ENCODE measurements around the gene PAMR1.
"Not testable (repeated sequence)": the region's sequence is repeated elsewhere in the genome, so short reads cannot be mapped to it uniquely, and the experiment has no call there.

The PAMR1 gene

DNA sequence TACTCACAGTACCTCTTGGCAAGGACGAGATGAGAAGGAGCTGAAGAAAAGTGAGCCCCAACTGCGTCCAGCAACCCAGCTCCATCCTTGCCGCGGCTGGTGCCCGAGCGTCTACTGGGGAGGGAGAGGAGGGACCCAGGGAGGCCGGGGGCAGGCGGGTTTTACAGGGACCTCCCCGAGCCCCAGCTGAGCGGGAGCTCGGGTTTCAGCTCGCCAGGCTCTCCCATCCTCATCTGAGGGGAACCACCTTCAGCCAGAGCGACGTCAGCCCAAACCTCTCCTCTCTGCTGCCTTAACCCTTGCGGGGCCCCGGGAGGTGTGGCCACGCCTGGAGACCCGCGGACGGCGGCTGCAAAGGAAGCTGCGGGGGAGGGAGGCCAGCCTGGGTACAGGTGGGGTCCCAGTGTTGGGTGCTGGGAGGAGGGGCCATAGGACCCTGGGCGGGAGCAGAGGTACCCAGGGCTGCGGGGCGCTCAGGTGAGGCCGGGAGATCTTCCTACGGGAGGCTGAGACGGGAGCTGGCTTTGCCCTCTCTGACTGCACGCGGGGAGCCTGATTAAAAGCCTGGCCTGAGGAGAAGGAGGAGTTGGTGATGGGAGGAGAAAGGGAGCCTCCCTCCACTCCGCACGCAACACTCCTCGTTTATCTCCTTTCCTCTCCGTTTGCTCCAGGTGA, at the start of gene PAMR1:
PAMR1 (minus strand) TSS at position 116 of the 675 bp plus-strand sequence; CDS start at position 85, 31 bp downstream.
- no peak for DNase-seq (ENCODE audit: low read depth in 2 of 3, low spot score in 2 of 3)

DNA sequence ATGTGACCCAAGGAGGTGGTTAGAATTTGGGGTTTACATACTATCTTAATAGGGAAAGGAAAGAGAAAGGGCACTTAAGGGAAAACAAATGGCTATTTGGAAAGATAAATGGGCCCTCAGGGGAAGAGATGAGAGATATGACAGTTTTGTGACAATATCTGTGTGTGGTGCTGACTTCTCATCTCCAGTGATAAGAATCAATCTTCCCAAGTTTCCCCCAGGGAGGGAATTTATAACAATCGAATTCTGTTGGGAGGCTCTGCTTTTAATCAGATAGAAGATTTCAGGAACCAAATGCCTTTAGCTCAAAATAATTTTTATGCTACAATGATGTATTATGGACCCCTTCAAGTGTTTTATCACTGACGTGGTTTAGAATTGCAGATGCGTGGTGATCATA, 46.3 kb upstream of the PAMR1 start:
- DNase-seq (ENCODE audit: low read depth in 2 of 3, low spot score in 2 of 3): no peak

DNA sequence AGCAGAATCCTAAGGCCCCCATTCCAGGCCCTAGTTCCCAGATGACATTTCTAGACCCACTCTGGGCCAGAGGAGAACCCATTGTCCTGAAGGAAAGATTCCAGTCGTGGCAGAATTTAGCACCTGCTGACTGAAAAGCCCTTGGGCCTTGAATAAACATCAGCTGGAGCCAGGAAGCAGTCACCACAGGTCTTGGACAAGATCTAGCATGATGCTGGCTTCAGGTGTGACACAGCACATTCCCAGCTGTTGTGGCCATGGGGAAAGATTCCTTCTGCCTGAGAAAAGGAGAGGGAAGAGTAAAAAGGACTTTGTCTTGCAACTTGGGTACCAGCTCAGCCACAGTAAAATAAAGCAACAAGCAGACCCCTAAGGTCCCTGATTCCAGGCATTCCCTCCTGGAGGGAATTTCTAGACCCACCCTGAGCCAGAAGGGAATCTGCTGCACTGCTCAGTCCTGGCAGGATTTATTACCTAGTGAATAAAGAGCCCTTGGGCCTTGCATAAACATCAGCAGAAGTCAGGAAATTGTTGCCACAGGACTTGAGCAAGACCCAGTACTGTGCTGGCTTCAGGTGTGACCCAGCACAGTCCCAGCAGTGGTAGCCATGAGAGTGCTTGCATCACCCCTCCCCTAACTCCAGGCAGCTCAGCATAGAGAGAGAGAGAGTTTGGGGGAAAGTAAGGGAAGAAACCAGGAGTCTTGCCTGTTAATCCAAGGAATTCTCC, 42.5 kb upstream of the PAMR1 start:
- DNase-seq (ENCODE audit: low read depth in 2 of 3, low spot score in 2 of 3): no peak

GRCh38 chr11:35566885-35567284, 41.5 kb upstream of the PAMR1 start:
- DNase-seq (ENCODE audit: low read depth in 2 of 3, low spot score in 2 of 3): no peak

- no peak for DNase-seq (ENCODE audit: low read depth in 2 of 3, low spot score in 2 of 3)
These were observed 40.8 kb upstream of the PAMR1 start for GRCh38 chr11:35566181-35566580.

GRCh38 chr11:35564245-35564595, 38.8 kb upstream of the PAMR1 start:
- no peak for DNase-seq (ENCODE audit: low read depth in 2 of 3, low spot score in 2 of 3)

GRCh38 chr11:35563484-35564244, 38.2 kb upstream of the PAMR1 start:
- DNase-seq (ENCODE audit: low read depth in 2 of 3, low spot score in 2 of 3): no peak

DNA sequence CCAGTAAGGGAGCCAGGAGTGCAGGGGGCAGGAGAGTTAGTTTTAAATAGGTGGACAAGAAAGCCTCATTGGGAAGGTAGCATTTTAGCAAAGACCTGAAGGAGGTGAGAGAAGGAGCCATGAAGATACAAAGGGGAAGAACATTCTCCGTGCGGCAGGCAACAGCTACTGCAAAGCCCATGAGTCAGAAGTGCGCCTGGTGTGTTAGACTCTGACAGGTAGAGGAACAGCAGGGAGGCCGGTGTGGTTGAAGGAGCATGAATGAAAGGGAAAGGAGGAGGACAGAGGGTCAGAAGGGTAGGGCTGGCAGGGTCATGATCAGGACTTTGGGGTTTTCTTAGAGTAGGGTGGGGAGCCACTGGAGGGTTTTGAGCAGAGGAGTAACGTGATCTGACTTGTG, 34.5 kb upstream of the PAMR1 start:
- no peak for DNase-seq (ENCODE audit: low read depth in 2 of 3, low spot score in 2 of 3)

DNA sequence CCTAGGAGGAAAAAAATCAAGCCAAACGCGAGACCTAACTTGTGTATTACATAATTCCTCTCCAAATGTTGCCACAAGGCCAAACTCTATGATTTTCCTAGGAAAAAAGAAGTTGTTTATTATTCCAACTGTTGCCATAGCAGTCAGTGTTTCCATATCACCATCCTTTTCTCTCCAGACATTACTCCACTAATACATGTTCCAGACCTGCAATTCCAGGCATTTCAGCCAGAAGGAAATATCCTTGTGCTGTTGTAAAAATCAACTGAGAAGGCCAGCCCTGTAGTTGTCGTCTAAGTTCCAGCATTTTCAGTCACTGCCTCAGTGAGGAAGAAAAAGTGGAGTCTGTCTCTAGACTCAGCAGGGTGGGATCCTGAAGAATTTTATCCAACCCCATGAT, 33.1 kb upstream of the PAMR1 start:
- DNase-seq (ENCODE audit: low read depth in 2 of 3, low spot score in 2 of 3): no peak

GRCh38 chr11:35555488-35555887, 30.1 kb upstream of the PAMR1 start:
- DNase-seq (ENCODE audit: low read depth in 2 of 3, low spot score in 2 of 3): no peak

DNA sequence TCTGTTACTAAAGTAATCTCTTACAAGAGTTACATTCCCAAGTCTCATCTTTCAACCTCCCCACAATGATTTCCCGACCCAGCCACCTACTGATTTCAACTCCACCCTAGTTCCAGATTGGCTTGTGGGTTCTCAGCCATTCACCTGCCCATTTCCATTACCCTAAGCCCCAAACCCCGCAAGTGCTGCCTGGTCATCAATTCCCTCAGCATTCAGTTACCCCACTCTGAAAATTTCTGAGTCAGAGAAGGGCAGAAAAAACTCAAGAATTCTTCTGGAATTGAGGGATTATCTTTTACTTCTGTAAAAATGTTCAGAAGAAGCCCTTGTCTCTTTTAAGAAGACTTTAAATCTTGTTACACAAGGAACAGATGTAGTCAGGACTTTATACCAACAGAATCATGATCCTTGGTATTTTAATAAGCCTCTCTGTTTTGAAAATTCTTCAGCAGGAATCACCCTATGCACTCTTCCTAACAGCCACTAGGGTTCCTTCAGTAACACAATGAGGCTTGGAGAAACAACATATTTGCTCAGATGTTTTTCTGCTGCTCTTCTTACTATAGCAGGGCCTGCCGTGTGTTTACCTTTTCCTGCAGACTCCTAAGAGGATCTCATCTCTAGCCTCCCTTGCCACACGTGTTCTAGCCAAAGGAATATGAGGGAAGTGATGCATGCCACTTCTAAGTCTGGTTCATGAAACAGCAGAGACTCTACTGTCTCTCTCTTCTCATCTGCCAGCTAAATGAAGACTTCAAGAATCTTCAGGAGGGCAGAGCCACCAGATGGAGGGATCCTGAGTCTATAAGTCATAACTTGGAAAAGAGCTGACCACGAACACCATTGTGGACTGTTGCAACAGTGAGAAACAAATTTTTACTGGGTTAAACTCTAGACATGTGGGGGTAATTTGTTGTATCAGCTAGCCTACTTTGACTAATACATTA, 29.3 kb upstream of the PAMR1 start:
- DNase-seq (ENCODE audit: low read depth in 2 of 3, low spot score in 2 of 3): no peak

DNA sequence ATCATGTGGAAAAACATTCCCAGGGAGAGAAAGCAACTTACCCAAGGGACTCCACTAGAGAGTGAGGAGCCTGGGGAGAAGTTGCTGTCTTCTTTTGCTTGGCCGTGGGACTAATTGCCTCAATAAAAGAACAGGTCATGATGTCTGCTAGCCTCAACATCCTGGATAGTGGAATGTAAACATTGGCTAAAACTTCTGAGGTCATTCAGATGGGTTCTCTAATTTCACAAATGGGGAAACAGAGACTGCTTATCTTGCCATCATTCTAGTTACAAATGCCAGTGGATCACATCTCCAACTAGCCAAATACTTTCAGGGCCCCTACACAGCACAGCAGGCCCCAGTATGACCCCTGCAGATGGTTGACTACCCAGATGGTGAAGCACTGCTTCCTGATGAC, 28.4 kb upstream of the PAMR1 start:
- no peak for DNase-seq (ENCODE audit: low read depth in 2 of 3, low spot score in 2 of 3)

GRCh38 chr11:35553021-35553420, 27.6 kb upstream of the PAMR1 start:
- no peak for DNase-seq (ENCODE audit: low read depth in 2 of 3, low spot score in 2 of 3)

GRCh38 chr11:35552616-35553015, 27.2 kb upstream of the PAMR1 start:
- DNase-seq (ENCODE audit: low read depth in 2 of 3, low spot score in 2 of 3): no peak

DNA sequence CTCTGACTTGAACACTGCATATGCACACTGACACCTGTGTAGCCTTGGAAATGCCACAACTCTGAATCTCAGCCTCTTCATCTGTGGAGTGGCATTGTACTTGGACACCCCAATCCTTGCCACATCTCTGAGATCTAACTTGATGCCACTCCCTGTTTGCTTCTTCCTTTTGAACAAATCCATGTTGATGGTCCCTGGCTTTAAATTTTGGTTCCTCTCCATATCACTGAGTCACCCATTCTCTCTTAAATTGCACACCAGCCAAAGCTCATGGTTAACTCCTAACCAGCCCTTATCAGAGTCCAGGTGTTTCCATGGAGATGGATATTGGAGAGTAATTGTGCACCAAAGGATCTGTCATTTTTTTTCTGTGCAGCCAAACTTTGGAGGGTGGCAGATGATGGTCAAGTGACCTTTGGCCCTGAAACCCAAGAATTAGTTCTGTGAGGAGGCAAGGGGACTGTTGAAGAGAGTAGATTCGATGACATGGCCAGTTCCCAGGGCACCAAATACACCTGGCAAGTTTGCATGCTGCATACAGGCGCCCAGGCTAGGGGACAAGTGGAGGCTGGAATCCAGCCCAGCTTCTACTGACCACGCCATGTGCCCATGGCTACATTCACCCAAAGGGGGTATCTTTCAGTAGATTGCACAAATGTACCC, 25.1 kb upstream of the PAMR1 start:
- DNase-seq (ENCODE audit: low read depth in 2 of 3, low spot score in 2 of 3): no peak

DNA sequence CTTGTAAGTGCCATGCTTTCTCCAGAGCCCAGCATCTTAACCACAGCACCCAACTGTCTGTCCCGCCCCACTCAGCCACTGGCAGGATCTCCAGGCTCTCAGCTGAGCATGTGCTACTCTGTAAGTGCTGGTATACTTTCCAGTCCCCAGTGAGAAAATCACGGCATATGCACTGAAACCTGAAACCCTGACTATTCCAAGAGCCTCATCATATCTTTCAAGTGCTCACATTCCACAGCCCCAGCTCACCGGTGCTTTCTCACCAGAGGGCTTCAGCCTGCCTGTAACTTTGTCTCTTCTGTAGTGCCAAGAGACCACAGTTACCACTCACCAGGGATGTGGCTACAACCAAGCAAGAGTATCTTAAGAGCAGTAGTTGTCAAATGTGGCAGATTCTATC, 24.4 kb upstream of the PAMR1 start:
- no peak for DNase-seq (ENCODE audit: low read depth in 2 of 3, low spot score in 2 of 3)

- DNase-seq (ENCODE audit: low read depth in 2 of 3, low spot score in 2 of 3): no peak
These were observed 23.6 kb upstream of the PAMR1 start for GRCh38 chr11:35548925-35549561.

DNA sequence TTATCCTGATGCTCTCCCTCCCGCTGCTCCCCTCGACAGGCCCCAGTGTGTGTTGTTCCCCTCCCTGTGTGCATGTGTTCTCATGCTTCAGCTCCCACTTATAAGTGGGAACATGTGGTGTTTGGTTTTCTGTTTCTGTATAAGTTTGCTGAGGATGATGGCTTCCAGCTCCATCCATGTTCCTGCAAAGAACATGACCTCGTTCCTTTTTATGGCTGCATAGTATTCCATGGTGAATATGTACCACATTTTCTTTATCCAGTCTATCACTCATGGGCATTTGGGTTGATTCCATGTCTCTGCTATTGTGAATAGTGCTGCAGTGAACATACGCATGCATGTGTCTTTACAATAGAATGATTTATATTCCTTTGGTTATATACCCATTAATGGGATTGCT, 22.6 kb upstream of the PAMR1 start:
- not testable (repeated sequence) for DNase-seq (ENCODE audit: low read depth in 2 of 3, low spot score in 2 of 3)

GRCh38 chr11:35546317-35546716, 20.9 kb upstream of the PAMR1 start:
- no peak for DNase-seq (ENCODE audit: low read depth in 2 of 3, low spot score in 2 of 3)

GRCh38 chr11:35545391-35546003, 20.1 kb upstream of the PAMR1 start:
- no peak for DNase-seq (ENCODE audit: low read depth in 2 of 3, low spot score in 2 of 3)

All from activated CD8-positive, alpha-beta memory T cell treated with anti-CD3 and anti-CD28 coated beads for 48 hours (primary cell).